Fibroblast of skin of left biceps (primary cell): ENCODE measurements around the gene MRAP.
"Not testable (repeated sequence)": the region's sequence is repeated elsewhere in the genome, so short reads cannot be mapped to it uniquely, and the experiment has no call there.

ENCODE experiments used
- DNase-seq, 2 experiments: peaks; one replicate each; pipeline ENCODE4 v3.0.0-alpha.2; 2013; ENCODE audit warnings: low read depth in 2 of 2

MRAP gene

DNA sequence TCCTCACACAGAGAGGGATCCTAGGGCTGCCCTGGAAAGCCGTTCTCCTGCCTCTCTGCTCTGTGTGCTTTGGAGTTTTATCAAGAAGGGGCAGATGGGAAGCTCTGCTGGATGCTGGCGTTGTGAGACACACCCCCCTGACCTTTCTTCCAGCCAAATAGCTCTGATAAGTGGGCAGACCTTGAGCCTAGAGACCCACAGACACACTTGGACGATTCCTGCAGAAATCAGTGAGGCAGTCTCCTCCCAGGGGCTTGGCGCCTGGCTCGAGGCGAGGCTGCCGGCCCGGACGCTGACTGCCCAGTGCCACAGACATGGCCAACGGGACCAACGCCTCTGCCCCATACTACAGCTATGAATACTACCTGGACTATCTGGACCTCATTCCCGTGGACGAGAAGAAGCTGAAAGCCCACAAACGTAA, at the start of gene MRAP:
MRAP (plus strand) TSS at position 198 of the 424 bp plus-strand sequence; CDS start at position 315, 117 bp downstream.
- DNase-seq: no peak

DNA sequence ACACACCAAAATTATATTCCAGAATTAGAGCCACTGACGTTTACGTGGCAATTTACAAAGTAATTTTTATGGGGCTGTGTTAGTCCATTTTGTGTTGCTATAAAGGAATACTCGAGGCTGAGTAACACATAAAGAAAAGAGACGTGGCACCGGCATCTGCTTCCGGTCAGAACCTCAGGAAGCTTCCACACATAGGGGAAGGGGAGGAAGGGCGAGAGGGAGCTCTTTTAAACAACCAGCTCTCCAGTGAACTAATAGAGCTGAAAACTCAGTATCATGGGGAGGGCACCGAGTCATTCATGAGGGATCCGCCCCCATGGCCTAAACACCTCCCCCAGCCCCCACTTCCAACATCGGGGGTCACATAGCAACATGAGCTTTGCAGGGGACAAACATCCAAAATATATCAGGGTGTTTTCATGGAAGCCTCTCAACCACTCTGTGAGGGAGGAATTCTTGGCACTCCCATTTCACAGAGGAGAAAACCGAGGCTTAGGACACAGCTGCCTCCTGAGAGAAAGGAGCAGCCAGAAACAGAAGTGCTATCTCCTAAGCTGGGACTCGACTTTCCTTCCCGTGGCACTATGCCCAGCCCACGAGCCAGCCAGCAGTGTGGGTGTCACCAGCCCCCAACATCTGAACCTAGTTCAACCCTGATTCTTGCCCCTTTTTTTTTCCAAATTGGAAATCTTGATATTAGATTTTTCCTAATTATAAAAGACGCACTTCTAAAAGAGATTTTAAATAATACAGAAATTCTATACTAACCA, 49.0 kb upstream of the MRAP start:
- DNase-seq: no peak

DNA sequence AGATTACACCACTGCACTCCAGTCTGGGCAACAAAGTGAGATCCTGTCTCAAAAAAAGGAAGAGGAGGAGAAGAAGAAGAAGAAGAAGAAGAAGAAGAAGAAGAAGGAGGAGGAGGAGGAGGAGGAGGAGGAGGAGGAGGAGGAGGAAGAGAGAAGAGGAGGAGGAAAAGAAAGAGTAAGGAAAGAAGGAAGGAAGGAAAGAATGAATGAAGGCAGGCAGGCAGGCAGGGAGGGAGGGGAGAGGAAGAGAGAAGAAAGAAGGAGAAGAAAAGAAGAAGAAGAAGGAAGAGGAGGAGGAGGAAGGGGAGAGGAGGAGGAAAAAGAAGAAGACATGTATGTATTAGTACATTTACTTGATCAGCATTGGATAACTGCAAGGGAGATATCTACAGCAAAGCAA, 46.5 kb upstream of the MRAP start:
- DNase-seq: no peak

DNA sequence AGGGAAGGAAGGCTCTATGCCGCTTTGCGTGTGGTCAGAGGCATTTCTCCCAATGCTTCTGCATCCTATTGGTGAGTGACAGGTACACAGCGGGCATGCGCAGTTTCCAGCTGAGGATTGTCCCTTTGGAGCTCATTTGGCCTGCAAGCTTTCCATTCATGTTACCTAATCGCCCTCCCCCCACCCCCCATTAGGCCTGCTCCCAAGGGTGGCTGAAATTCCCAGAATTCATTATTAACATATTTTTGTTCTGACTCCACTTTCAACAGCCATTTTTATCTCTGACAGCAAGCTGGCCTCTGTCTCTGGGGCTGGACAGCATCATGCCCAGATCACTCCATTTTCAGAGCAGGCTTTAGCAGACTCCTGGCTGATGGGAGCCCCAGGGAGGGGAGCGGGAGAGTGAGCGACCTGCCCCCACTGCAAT, 45.4 kb upstream of the MRAP start:
- peak; percentile 52 to 61 for DNase-seq

DNA sequence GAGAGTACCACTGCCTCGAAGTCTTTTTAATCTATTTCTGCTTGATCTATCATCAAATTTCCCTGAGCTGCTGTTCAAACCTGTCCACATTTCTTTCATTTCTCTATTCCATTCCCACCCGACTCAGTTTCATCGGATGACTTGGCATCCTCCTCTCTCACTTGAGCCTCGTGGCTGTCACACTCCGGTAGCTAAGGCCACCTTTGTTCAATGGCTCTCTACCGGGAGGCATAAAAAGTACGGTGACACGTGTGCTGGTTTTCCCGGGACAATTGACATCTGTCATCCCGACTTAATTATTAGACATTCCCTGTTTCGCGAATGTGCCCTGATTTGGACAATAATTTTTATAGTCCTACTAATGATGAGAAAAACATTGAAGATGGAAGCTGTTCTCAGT, 42.4 kb upstream of the MRAP start:
- DNase-seq: no peak

DNA sequence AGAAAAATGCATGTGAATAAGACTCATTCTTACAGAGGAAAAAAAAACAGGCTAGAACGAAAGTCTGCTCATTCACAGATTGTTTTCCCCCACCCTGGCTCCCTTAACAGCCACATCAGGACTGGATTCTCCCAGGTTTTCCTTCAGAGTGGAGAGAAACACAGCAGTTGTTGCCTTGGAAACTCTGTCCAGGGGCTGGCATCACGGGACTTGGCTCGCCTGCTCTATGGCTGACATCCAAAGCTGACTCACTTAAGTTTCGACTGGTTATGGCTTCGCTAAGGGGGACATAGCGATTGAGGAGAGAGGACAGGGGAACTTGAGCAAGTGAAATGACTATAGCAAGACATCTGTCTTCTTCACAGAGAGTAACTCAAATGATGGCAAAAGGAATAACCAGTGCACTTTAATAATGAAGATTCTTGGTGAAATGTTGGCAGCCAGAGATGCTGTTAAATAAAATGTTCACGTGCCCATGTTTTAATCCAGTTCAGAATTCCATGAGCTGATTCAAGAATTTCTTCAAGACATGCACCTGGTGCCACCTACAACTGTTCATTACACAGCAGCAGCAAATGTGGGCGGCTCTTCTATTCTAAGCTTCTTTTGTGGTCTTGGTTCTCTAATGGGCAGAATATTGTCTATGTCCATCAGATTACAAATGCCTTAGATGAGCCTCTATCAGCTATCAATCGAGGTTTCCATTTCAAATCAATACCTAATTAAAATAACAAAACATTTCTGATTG, 41.6 kb upstream of the MRAP start:
- DNase-seq: peak; percentile 67 to 69

DNA sequence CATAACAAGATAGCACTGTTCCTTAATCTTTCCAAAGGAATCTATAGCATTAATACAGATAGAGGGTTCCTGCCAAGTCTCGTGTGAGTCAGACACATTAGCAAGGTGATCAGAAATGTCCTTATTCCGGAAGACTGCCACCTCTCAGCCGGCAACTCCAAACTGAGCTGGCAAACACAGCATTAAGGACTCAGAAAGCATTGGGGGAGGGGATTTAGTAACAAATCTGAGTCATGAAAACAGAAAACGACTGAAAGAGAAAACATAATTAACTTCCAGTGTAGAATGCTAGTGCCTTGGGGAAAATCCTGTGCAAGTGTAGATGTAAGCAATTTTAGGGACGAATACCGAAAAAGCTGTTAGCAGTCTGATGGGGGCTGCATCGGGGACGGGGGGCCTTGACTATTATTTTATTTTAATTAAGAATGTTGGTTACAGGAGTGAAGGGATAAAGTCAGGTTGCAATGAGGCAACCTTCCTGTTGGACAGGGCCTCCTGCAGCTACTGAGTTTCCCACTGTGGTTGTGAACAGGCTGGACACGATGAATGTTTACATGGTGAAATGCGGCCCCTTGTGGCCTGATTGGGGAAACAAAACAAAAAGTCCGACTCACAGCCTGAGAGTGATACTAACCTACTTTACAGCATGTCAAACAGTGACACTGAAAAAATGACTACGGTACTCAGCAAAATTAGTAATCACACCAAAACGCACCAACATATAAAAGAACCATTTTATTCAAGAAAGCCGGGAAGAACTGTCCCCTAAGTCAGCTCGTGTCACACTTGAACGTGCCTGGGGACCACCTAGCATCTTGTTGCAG, 40.5 kb upstream of the MRAP start:
- DNase-seq: peak; percentile 53

DNA sequence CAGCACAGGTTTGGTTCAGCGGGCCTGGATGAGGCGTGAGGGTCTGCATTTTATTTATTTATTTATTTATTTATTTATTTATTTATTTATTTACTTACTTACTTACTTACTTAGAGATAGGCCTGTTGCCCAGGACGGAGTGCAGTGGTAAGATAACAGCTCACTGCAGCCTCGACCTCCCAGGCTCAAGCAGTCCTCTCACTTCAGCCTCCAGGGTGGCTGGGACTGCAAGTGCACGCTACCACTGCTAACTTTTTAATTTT, 39.9 kb upstream of the MRAP start:
- DNase-seq: not testable (repeated sequence)

DNA sequence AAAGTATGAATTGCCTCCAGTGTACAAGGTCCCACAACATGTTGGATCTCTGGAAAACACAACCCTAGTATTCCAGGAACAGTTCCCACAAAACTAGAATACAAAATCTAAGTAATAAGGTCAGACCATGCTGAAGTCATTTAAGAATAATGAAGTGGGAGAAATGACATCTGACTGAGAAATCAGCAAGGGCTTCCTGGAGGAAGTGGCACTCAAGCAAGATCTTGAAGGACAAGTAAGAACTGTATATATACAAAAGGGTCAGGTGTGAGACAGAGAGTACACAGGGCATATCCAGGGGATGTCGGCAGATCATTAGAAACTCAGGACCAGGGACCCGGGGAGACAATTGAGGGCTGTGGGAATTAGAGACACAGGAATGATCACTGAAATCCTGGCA, 38.5 kb upstream of the MRAP start:
- no peak for DNase-seq

DNA sequence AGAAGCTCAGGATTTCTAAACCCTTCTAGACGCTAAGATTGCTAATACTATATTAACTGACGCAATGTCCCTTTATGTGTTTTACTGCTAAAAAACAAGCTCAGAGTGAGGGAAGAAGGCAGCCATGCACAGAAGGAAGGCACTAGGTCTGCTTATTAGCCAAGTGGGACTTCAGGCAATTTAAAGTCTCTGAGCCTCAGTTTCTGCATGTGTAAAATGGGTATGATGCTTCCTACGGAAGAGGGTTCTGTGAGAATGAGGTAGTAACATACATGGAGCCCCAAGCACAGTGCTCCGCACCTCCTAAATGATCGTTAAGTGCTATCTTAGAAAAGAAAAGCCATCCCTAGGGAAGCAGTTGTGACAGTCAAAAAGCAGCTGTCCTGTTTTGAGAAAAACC, 36.7 kb upstream of the MRAP start:
- DNase-seq: no peak

DNA sequence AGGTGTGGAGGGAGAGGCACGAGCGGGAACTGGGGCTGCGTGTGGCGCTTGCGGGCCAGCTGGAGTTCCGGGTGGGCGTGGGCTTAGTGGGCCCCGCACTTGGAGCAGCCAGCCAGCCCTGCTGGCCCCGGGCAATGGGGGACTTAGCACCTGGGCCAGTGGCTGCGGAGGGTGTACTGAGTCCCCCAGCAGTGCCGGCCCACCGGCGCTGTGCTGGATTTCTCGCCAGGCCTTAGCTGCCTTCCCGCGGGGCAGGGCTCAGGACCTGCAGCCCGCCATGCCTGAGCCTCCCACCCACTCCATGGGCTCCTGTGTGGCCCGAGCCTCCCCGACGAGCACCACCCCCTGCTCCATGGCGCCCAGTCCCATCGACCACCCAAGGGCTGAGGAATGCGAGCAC, 33.3 kb upstream of the MRAP start:
- DNase-seq: not testable (repeated sequence)

DNA sequence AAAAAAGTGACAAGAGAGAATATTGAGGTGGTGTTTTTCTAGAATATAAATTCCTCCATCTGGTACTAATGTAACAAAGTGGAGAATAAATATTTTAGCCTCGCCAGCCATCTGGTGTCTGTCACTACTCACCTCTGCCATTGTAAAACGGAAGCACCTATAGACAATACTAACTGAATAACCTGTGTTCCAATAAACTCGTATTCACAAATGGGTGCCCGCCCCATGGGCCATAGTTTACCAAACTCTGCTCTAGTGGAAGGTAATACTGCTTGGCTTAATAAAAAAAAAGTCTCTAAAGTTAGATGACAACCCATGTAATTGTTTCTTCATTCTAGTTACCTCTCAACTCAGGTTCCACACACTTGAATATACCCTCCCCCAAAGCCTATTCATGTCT, 27.9 kb upstream of the MRAP start:
- no peak for DNase-seq

DNA sequence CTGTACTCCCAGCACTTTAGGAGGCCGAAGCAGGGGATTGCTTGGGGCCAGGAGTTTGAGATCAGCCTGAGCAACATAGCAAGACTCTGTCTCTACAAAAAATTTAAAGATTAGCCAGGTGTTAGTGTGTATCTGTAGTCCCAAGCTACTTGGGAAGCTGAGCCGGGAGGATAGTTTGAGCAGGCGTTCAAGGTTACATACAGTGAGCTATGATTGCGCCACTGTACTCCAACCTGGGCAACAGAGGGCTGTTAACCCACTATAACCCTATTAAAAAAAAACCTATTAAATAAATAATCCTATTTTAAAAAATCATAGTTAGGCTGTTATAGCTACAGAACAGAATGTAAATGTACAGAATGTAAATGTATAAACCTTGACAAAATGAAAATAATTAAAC, 22.0 kb upstream of the MRAP start:
- no peak for DNase-seq

DNA sequence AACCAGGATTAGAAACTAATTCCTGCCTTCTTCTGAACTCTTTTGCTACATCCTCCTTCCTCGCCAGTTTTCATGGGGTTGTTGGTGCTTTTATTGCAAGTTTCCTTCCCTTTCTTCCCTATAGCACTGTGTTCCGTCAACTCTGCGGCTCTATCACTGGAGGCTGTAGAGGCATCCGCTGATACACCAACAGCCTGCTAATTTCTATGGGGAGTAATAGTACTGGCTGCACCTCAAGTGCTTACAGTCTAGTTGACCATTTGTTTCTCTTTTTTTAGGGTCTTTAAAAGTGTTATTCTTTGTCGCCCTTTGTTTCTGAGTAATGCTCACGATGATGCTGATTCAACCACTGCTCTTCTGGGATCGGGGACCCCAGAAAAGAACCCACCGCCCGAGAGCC, 20.6 kb upstream of the MRAP start:
- DNase-seq: no peak

DNA sequence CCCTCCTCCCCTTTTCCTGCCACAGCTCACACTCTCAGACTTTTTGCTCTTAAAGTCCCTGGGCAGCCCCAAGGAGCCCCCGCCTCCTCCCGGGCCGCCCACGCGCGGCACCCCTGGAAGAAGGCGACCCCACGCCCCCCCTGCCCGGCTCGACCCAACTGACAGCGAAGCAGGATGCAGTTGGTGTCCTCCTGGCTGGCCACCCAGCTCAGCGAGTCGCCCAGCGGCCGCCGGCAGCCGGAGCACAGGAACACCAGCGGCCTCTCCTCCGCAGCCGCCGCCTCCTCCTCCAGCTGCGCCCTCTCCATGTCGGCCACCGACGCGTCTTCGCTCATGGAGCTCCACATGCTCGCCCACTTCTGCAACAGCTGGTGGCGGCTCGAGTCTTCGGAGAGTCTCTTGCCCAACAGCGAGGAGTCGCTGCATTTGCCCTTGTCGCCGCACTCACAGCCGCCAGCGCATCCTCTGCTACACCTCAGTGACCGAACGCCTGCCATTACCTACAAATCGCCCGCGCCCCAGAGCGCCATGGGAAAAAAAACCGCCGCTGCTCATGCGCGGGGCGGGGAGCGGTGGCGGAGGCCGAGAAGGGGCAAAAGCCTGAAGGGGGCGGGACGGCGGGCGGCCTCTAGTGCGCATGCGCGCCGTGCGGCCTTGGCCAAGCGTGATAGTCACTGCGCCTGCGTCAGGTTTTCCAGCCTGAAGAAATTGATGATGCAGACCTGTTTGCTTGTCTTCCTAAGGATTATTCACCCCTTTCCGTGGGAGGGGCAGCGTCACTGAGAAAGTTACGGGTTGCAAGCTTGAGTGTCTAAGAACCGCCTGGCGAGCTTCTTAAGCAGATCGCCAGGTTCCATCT, 19.9 kb upstream of the MRAP start, which contains the start of gene MIS18A:
MIS18A (minus strand) TSS at position 532 of the 859 bp plus-strand sequence; CDS start at position 497, 35 bp downstream.
- DNase-seq: peak; percentile 83 to 86

DNA sequence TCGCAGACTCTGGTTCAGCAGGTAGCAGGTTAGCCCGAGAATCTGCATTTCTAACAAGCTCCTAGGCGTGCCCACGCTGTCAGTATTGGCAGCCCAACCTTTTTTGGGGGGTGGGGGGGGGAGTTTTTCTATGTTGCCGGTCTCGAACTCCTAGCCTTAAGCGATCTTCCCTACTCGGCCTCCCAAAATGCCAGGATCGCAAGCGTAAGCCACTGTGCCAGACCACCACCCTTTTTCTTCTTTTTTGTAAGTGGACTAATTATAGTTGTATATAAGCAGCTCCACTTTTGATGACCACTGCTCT, 19.3 kb upstream of the MRAP start:
- DNase-seq: no peak

DNA sequence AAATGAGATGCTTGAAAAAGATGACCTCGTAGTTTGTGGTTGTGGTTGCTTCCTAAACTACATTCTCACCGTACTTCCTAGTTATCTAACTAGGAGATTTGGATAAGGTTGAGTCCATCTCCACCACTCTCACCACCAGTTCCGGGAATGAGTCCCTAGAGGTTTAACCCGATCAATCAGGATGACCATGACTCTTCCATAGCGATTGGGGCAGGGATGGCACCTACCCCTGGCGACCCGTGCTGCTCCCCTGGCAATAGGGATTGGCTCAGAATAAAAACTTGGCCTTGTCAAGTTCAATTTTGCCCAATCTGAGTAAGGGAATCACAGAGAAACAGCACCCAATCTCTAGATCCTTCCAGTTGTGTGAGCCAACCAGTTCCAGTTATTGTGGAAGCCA, 17.1 kb upstream of the MRAP start:
- DNase-seq: no peak

DNA sequence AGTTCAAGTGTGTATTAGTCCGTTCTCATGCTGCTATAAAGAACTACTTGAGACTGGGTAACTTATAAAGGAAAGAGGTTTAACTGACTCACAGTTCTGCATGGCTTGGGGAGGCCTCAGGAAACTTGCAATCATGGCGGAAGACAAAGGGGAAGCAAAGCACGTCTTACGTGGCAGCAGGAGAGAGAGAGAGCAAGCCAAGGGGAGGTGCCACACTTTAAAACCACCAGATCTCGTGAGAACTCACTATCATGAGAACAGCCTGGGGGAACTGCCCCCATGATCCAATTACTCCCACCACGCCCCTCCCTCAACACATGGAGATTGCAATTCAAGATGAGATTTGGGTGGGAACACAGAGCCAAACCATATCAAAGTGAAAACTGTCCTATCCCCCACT, 15.7 kb upstream of the MRAP start:
- DNase-seq: no peak

DNA sequence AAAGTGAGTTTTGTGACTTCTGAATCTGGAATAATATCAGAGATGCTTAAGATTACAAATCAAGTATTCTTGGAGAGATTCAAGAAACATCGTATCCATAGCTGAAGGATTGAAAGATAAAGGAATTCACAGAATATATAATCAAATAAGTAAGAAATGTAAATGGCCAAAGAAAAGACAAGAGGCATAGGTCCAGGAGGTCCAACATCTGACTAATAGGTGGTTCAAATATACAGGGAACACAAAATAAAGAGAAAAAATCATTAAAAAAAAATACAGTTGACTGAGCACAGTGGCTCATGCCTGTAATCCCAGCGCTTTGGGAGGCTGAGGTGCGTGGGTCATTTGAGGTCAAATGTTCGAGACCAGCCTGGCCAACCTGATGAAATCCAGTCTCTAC, 13.2 kb upstream of the MRAP start:
- no peak for DNase-seq

DNA sequence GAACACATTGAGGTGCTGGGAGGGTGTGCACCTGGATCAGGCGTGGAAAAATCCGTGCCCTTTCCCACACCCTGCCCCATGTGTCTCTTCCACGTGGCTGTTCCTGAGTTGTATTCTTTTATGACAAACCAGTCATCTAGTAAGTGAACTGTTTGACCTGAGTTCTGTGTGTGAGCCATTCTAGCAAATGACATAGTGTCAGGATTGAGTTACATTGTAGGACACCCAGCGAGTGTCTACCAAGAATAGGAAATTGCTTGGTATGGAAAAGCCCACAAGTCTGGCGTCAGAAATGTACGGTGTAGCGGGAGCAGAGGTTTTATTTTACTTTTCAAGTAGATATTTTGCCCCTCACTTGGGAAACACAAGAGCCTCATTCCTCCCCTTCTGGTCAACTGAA, 1.2 kb upstream of the MRAP start:
- DNase-seq: no peak

DNA sequence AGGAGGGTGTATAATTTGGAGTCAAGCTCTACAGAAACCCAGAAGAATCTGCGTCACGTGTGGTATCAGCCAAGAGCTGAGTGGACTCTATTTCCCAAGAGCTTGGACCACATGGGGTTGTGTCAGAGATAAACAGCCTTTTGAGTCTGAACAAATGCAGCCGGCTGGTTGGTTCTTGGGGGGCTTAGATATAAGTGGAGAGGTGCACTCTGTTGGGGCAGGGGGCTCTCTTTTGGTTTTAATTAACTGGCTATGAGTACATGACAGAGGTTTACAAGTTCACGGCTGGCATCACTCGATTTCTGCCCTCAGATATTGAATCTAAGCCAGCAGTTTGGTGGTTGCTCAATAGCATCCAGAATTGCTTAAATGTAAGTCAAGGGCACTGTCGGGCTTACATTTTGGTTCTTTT, 501 bp upstream of the MRAP start:
- DNase-seq: no peak

DNA sequence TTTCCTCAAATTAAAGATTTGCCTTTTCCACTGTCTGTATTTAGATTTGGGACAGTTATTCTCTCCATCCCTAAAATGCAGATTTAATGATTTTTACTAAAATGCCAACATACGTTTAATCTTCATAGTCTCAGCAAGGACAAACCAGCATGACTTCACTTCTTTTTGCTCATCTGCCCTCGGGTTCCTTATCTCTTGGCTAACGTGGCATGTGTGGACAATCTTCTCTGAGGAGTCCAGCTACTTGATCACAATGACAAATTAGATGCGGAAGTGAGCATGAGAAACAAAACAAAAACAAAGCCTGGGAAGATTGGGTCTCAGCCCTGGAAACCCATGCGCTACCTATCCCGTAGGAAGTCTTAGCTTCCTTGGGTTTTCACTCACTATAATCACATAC, 1.0 kb downstream of the MRAP start:
- DNase-seq: no peak
